HG03175 (cell line): ENCODE data around the gene IFNB1.

ENCODE experiments used
- ATAC-seq: cut with Tn5 transposase; IDR thresholded peaks from one replicate; pipeline ENCODE4 v1.9.1; 2021; ENCODE audit warnings: mild to moderate bottlenecking, moderate library complexity; ENCODE audit not compliant: unreplicated experiment

IFNB1 gene

GRCh38 chr9:21077781-21078180 lies at the start of gene IFNB1:
IFNB1 (minus strand) TSS chr9:21077942; CDS start chr9:21077869, 73 bp downstream.
- ATAC-seq = no peak

GRCh38 chr9:21121595-21122251 lies 44.0 kb upstream of the IFNB1 start:
- ATAC-seq = peak; percentile 71

GRCh38 chr9:21121079-21121478 lies 43.3 kb upstream of the IFNB1 start:
- no peak for ATAC-seq

DNA sequence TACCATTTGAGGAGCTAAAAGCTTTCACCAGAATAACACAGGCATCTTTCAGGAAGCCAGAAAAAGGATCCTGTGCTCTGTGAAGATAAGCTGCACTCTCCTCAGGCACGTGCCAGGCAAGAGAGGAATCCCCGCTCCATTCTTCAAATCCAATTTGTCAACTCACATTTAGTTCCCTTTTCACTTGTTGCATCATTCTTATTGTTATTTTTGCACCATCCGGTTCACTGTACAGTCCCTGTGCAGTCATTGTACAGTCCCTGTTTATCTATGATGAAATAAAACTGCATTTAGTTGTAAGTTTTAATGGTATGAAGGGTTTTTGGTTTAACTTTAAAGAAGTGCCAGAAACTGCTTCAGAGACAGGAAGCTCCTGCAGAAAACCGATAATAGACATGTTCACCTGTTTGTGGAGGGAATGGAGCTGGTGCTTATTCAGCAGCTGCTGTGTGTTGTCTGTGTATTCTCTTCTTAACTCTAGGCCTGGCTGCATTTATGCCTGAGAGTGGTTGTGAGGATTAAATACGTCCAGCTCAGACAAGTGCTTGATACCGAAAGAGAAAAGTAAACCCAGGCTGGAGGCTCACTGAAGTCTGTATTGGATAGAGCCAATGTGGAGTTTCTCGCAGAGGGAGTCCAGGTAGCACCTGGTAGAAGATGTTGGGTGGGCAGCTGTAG lies 41.5 kb upstream of the IFNB1 start:
- ATAC-seq = no peak

GRCh38 chr9:21114311-21114710 lies 36.6 kb upstream of the IFNB1 start:
- no peak for ATAC-seq

DNA sequence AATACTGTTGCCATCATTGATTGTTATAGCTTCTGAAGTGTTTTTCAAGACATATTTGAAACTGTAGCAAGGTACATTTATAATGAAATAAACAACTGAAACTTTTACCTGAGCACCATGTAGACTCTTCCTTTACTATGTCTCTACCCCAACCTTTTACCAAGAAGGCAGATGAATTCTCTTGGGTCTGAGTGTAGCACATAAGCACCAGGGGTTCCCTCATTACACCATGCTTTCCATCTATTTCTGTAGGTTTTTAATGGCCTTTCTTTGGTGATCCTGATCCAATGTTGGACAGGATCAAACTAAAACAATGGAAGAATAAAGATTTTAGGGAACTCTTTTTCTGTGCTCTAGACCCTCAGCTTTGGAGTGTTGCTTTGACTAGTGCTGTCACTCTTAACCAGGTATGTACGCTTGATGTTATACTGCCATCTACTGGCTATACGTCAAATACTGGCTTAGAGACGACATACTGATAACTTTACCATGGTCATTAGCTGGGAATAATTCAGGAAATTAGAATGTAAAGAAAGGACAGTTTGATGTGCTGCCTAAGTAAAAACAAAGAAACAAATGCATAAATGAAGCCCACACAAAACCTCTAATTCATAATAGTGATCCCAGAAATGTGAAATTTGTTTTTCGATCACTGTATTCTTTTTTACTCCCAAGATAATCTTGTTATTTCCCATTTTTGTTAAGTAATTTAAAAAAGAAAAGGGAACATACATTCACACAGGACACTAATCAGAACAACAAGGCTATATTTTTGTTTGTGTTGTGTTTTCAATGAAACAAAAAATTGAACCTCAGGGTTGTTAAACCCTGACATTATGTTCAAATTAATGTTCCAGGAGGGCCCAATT lies 33.2 kb upstream of the IFNB1 start:
- peak; percentile 91 for ATAC-seq

- ATAC-seq = no peak
Observed at GRCh38 chr9:21104787-21105186, 27.0 kb upstream of the IFNB1 start.

- ATAC-seq = no peak
Observed at GRCh38 chr9:21102305-21102704, 24.6 kb upstream of the IFNB1 start.

GRCh38 chr9:21097817-21098216 lies 20.1 kb upstream of the IFNB1 start:
- ATAC-seq = no peak

DNA sequence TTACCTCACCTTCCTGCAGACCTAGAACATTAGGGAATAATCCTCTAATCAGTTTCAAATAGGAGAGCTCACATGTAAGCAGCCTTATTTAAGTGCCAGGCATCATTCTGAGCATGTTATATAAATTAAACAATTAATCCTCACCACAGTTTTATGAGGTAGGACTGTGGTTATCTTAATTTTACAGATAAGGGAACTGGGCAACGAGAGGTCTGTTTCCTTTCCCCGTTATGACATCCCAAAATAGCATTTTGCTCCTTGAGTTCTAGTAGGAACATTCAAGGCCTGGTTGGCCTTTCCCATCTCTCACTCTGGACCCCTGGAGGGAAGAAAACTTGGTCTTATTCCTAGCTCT lies 19.1 kb upstream of the IFNB1 start:
- ATAC-seq = no peak

DNA sequence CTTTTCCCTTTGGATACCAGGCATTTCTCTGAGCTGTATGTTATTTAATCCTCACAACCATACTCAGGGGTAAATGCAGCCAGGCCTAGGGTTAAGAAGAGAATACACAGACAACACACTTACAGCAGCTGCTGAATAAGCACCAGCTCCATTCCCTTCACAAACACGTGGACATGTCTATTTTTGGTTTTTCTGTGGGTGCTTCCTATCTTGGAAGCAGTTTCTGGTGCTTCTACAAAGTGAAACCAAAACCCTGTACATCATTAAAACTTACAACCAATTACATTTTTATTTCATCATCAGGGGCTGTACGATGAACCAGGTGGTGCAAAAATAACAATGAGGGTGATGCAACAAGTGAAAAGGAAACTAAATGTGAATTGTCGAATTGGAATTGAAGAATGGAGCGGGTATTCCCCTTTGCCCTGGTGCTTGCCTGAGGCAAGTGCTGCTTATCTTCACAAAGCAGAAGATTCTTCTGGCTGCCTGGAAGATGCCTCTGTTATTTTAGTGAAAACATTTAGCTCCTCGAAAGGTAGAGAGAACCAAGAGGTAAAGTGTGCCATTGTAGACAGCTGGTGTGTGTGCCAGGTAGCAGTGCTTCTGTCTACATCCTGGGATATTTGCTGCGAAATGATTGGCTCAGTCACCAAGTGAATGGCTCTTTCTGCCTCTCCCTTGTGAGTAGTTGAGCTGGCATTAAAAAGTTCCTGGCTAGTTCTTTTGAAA lies 18.6 kb upstream of the IFNB1 start:
- peak; percentile 77 for ATAC-seq

- ATAC-seq = no peak
Observed at GRCh38 chr9:21095561-21095960, 17.8 kb upstream of the IFNB1 start.

DNA sequence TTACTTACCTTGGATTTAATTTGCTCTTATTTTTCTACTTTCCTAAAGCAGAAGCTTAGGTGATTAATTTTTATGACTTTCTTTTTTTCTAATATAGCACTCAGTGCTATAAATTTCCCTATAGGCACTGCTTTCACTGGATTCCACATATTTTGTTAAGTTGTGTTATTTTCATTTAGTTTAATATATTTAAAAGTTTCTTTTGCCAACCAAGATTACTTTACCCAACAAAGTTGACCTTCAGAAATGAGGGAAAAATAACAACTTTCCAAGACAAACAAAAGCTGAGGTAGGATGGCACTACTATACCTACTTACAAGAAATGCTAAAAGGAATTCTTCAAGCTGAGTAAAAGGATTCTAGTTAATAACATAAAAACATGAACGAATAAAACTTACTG lies 8.8 kb upstream of the IFNB1 start:
- no peak for ATAC-seq

- no peak for ATAC-seq
Observed at GRCh38 chr9:21085005-21085404, 7.3 kb upstream of the IFNB1 start.

DNA sequence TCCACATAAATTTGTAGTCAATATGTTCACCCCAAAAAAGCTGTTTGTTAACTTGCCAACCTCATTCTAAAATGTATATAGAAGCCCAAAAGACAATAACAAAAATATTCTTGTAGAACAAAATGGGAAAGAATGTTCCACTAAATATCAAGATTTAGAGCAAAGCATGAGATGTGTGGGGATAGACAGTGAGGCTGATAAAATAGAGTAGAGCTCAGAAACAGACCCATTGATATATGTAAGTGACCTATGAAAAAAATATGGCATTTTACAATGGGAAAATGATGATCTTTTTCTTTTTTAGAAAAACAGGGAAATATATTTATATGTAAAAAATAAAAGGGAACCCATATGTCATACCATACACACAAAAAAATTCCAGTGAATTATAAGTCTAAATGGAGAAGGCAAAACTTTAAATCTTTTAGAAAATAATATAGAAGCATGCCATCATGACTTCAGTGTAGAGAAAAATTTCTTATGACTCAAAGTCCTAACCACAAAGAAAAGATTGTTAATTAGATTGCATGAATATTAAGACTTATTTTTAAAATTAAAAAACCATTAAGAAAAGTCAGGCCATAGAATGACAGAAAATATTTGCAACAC lies 6.6 kb upstream of the IFNB1 start:
- ATAC-seq = no peak

DNA sequence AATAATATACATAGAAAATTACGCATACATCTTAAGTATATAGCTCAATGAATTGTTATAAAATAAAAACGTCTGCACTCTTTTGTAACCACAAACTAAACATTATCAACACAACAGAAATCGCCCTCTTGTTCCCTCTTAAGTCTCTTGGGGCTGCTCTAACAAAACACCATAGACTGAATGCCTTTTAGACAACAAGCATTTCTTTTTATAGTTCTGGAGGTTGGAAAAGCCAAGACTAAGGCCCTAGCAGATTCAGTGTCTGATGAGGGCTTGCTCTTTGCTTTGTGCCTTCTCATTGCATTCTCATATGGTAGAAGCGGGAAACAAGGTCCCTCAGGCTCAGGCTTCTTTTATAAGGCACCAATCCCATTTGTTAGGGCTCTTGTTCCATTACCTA lies 4.9 kb upstream of the IFNB1 start:
- ATAC-seq = no peak

GRCh38 chr9:21081999-21082398 lies 4.3 kb upstream of the IFNB1 start:
- no peak for ATAC-seq

DNA sequence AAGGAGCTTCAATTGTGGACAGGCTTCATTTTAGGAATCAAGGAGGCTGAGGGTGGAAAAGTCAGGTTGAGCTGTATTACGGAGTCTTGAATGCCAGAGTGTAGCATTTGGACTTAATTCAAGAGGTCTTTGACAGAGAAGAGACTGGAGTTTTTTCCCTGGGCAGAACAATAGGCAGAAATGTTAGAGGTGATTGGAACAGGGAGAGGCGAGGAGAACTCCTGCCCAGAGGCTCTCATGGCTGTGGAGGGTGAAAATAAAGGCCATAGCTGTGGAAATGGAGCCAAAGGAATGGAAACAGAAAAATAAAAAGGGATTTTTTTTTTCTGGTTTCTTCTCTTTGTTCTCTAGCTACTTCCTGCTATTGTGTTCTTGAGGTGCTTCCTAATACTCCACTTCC lies 3.7 kb upstream of the IFNB1 start:
- ATAC-seq = no peak

DNA sequence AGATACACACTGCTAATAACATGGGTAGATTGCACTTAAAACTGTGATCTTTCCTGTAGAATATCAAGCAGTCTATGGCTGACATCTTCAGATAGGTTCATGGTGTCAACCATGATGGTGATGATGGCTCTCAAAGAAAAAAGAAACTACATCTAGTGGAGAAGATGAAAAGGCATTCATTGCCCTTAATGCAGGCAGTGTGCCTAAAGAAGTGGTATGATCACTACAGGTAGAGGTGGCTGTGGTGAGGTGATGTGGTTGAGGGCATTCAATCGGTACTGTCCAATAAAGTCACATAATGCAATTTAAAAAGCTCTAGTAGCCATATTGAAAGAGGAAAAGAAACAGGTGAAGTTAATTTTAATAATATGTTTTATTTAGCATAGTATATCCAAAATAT lies 3.1 kb upstream of the IFNB1 start:
- ATAC-seq = no peak

- ATAC-seq = no peak
Observed at GRCh38 chr9:21078702-21079101, 960 bp upstream of the IFNB1 start.

- ATAC-seq = no peak
Observed at GRCh38 chr9:21075484-21075883, 2.3 kb downstream of the IFNB1 start.
